K562 (cell line): Measurements from ENCODE around the gene STT3B. TPM values are rescaled to one million over a fixed set of nuclear protein-coding genes. Genes with fewer than 3 reads are reported as not detected.
A peak's percentile ranks its signal among the peaks of the same experiment; 100 is the strongest.

ENCODE experiments used
- ATF6 ChIP-seq: sonication (generic); formaldehyde crosslinking; IDR thresholded peaks from 2 replicates; pipeline ENCODE4 v1.4.0; 2020; ENCODE audit warnings: mild to moderate bottlenecking, missing genetic modification reagents
- CBFA2T2 ChIP-seq: fragments of 450-650 bp; conservative IDR thresholded peaks from 2 replicates; pipeline ENCODE4 v1.6.1; 2017; ENCODE audit warnings: mild to moderate bottlenecking
- CBX5 ChIP-seq: IDR thresholded peaks from 2 replicates; pipeline ENCODE4 v1.6.1; 2014; ENCODE audit warnings: low read depth, borderline replicate concordance
- EWSR1 ChIP-seq: fragments of 450-650 bp; IDR thresholded peaks from 2 replicates; pipeline ENCODE4 v1.6.1; 2018; ENCODE audit warnings: borderline replicate concordance, mild to moderate bottlenecking, low read depth, moderate library complexity; ENCODE audit not compliant: partially characterized antibody
- GATAD2B ChIP-seq: fragments of 450-650 bp; IDR thresholded peaks from 2 replicates; pipeline ENCODE4 v1.6.1; 2017; ENCODE audit warnings: mild to moderate bottlenecking, borderline replicate concordance
- HDAC3 ChIP-seq: fragments of 450-650 bp; IDR thresholded peaks from 2 replicates; pipeline ENCODE4 v1.6.1; 2018; ENCODE audit warnings: borderline replicate concordance, mild to moderate bottlenecking, moderate library complexity; ENCODE audit not compliant: partially characterized antibody
- HIVEP1 ChIP-seq: fragments of 250-450 bp; sonication (Bioruptor Pico); IDR thresholded peaks from 2 replicates; pipeline ENCODE4 v1.4.0; 2020; ENCODE audit warnings: mild to moderate bottlenecking
- HNRNPL ChIP-seq: fragments of 200-400 bp; formaldehyde crosslinking; IDR thresholded peaks from 2 replicates; pipeline ENCODE4 v1.6.1; 2017; ENCODE audit warnings: low read depth, mild to moderate bottlenecking, low read length
- IRF1 ChIP-seq: sonication (generic); formaldehyde crosslinking; IDR thresholded peaks from 2 replicates; pipeline ENCODE4 v1.8.0; 2022; ENCODE audit warnings: missing genetic modification reagents, mild to moderate bottlenecking, borderline replicate concordance
- MITF ChIP-seq: IDR thresholded peaks from 2 replicates; pipeline ENCODE4 v1.6.1; 2014; ENCODE audit warnings: antibody characterized with exemption
- SNIP1 ChIP-seq: fragments of 450-650 bp; IDR thresholded peaks from 2 replicates; pipeline ENCODE4 v1.7.1; 2017; ENCODE audit warnings: low read depth, mild to moderate bottlenecking
- SREBF1 ChIP-seq: fragments of 150-350 bp; IDR thresholded peaks from 2 replicates; pipeline ENCODE4 v1.6.1; 2014; ENCODE audit warnings: antibody characterized with exemption, low read depth, low read length, borderline replicate concordance
- STAT5A ChIP-seq: IDR thresholded peaks from 2 replicates; pipeline ENCODE4 v1.6.1; 2012; ENCODE audit warnings: low read length, inconsistent platforms, borderline replicate concordance
- USF1 ChIP-seq: sonication (generic); formaldehyde crosslinking; IDR thresholded peaks from 2 replicates; pipeline ENCODE4 v1.9.0; 2022; ENCODE audit warnings: mild to moderate bottlenecking, missing genetic modification reagents
- ZNF224 ChIP-seq: sonication (generic); formaldehyde crosslinking; IDR thresholded peaks from 2 replicates; pipeline ENCODE4 v1.8.0; 2022; ENCODE audit warnings: mild to moderate bottlenecking, missing genetic modification reagents
- ZNF232 ChIP-seq: sonication (generic); formaldehyde crosslinking; IDR thresholded peaks from 2 replicates; pipeline ENCODE4 v1.8.0; 2022; ENCODE audit warnings: mild to moderate bottlenecking, missing genetic modification reagents
- ZNF280A ChIP-seq: fragments of 450-650 bp; IDR thresholded peaks from 2 replicates; pipeline ENCODE4 v1.6.1; 2018; ENCODE audit warnings: mild to moderate bottlenecking, low read depth; ENCODE audit not compliant: partially characterized antibody
- ZNF395 ChIP-seq: fragments of 200-800 bp; sonication (Bioruptor generic); IDR thresholded peaks from 2 replicates; pipeline ENCODE4 v1.6.1; 2017; ENCODE audit warnings: missing genetic modification characterization, missing compliant biosample characterization
- ZNF584 ChIP-seq: fragments of 200-800 bp; sonication (Bioruptor generic); IDR thresholded peaks from 2 replicates; pipeline ENCODE4 v1.6.1; 2016; ENCODE audit warnings: low read depth, mild to moderate bottlenecking, missing genetic modification characterization, missing compliant biosample characterization
- polyA plus RNA-seq, 8 experiments: library from polyadenylated mRNA; depleted of rRNA in 4 of 8; stranded (reverse) in 5 of 8; unstranded in 3 of 8; fragments of >200 nt; fragmentation: Nextera tagmentation in 2 of 8; fragmentation: Illumina TruSeq in 1 of 8; extraction: Ambion mirVana in 2 of 8; extraction: Trizol in 1 of 8; gene quantifications; 2 replicates each; pipeline versions ENCODE4 v1.2.1 to v1.2.3, GENCODE V29; 2011 to 2014; ENCODE audit warnings: inconsistent platforms in 1 of 8, missing spikeins in 1 of 8
- total RNA-seq, 7 experiments: library from RNA; depleted of rRNA in 6 of 7; stranded (reverse); fragments of >200 nt in 6 of 7; fragmentation: Illumina TruSeq in 2 of 7; extraction: Trizol in 2 of 7; gene quantifications; 2 replicates each; pipeline versions ENCODE4 v1.2.1 to v1.2.3, GENCODE V29; 2011 to 2021; ENCODE audit warnings: low replicate concordance in 1 of 7

STT3B gene
- total and polyA plus RNA-seq, 9 of the 15 experiments (the other 6 are each of a cell fraction or from before 2014, with no cell fraction given), result 22.4 to 147 (median 100) TPM

GRCh38 chr3:31532587-31533168 is at the start of gene STT3B (continued):
- no peak for TF ChIP-seq HDAC3
- TF ChIP-seq STAT5A, result no peak
- peak; percentile 74; the same call in 1 of the 2 replicates for TF ChIP-seq HNRNPL
- no peak; the same call in 1 of the 2 replicates for TF ChIP-seq CBX5
- no peak for TF ChIP-seq MITF
- TF ChIP-seq GATAD2B, result no peak
- no peak; the same call in 1 of the 2 replicates for TF ChIP-seq ZNF395 (CRISPR knock-in tag)
- TF ChIP-seq CBFA2T2, result no peak
- TF ChIP-seq ZNF232 (CRISPR knock-in tag), result no peak
- no peak for TF ChIP-seq USF1 (CRISPR knock-in tag)
- no peak for TF ChIP-seq EWSR1
- no peak for TF ChIP-seq ZNF584 (CRISPR knock-in tag)
- TF ChIP-seq IRF1 (CRISPR knock-in tag), result no peak
- no peak; the same call in 1 of the 2 replicates for TF ChIP-seq SNIP1
- TF ChIP-seq HIVEP1 (CRISPR knock-in tag), result no peak
- TF ChIP-seq ATF6 (CRISPR knock-in tag), result 0 out of 2 replicates have a peak, but pooled peaks have one; percentile 18
- TF ChIP-seq ZNF280A, result no peak
- TF ChIP-seq SREBF1, result no peak
- no peak for TF ChIP-seq ZNF224 (CRISPR knock-in tag)
